HG02798 (cell line): Measurements from ENCODE around the gene LYRM9.
"Not testable (repeated sequence)": the region's sequence is repeated elsewhere in the genome, so short reads cannot be mapped to it uniquely, and the experiment has no call there.

Experiments
- ATAC-seq: cut with Tn5 transposase; IDR thresholded peaks from one replicate; pipeline ENCODE4 v1.9.1; 2021; ENCODE audit warnings: mild to moderate bottlenecking; ENCODE audit not compliant: unreplicated experiment, poor library complexity

Gene LYRM9

GRCh38 chr17:27846042-27846655, 47.0 kb downstream of the LYRM9 start:
- no peak for ATAC-seq

DNA sequence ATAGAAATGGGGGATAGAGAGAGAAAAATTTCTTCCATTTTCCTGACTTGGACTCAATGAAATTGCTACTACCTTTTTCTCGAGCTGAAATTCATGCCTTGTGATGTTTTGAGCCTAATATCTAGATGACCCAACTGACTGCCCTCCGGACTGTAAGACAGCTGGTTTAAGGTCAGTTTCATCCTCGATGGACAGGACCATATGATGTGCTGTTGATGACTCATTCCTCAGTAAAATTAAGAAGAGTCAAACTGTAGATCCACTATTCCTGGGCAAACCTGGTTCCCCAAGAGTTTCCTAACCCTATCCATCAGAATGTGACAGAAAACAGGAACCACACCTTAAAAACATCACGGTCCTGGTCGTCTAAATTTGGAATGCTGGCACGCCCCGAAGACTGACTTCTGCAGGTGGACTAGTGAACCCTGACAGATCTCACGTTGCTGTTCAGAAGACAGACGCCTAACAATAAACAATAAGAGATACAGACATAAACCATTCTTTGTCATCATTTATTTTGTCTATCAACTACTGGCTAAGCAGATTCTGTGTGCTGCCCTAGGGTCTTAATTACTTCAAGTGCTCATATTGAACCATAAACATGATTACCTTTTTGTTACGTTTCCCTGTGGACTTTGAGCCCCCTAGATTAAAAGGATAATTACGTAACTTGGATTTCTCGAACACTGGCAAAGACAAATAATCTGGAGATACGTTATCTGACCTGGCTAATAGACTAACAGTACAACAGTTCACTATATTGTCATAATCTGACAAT, 47.7 kb downstream of the LYRM9 start:
- ATAC-seq = no peak

- no peak for ATAC-seq
Observed at GRCh38 chr17:27840688-27841087, 52.5 kb downstream of the LYRM9 start.

DNA sequence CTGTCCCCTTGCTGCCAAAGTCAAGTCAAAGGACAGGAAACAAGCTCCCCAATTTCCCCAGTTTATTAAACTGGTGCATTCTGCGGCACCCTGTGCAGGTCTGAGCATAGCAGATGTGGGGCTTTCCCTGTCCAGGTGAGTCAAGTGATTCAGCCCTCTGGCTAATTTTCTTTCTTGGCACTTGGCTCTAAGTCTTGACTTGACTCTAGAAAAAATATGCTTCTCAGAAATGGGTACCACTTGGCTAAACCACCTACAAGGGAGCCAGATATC, 52.8 kb downstream of the LYRM9 start:
- ATAC-seq = not testable (repeated sequence)

GRCh38 chr17:27839571-27840405, 53.4 kb downstream of the LYRM9 start:
- not testable (repeated sequence) for ATAC-seq

DNA sequence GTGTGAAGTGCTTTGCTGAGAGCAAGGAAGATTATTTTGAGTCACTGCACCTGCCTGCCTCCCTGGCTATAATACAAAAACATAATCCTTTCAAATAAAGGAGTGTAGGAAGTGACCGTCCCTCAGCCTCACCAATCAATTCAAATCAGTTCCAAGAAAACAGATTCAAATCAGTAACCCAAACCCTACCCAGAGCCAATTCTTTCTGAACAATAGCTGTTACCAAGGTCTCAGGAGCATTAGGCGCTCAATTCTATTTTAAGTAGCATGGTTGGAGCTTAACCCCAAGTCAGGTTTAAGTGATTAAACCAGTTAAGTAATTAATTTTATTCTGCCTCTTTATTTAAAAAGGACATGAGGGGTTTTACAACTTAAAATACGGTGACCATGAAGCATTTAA, 54.6 kb downstream of the LYRM9 start:
- ATAC-seq = not testable (repeated sequence)

GRCh38 chr17:27837769-27838168, 55.4 kb downstream of the LYRM9 start:
- not testable (repeated sequence) for ATAC-seq

DNA sequence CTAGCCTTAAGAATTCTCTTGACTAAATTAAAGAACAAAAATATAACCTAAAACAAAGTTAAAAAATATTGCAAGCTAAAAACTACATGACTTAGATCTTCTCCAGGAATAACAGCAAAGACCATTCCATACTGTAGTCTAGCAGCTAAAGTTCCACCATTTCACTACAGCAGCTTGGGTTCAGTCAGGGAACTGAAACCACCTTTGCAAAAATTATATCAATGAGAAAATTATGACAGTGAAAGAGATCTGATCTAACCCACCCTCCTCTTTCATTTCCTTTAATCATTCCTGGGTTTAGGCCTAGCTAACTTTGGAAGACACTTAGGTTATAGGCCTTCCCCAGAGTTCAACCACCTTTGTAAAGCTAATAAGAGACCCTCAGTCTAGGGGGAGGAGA, 56.5 kb downstream of the LYRM9 start:
- ATAC-seq = no peak

DNA sequence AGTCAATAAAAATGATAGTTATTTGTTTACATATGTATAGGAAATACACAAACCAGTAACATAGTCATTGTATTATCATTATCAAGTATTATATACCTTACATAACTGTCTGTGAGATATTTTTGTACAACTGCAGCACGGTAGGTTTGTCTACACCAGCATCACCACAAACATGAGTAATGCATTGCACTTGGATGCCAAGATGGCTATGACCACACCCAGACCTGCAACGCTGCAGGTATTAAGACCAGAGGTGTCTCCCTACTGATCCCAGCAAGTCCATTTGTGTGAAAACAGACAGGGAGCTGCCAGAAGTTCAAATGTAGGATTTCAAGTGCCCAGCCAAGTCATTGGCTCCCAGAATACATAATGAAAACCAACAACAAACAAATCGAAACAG, 58.6 kb downstream of the LYRM9 start:
- ATAC-seq = no peak

DNA sequence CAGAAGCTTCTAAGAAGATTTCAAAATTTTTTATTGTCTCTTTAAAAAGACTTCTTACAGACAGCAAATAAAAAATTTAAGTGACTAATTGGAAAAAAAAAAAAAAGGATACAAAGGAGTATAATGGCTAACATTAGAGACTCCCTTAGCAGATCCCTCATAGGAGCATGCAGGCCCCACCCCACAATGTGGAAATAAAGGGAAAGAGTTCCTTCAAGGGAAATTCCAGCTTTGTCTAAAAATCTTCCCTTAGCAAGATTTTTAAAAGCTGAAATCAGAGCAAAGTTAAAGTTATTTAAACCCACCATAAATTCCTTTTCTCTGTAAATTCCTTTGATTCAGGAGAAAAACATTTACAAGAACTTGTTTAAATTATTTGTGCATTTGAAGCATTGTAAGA, 60.3 kb downstream of the LYRM9 start:
- ATAC-seq = no peak

DNA sequence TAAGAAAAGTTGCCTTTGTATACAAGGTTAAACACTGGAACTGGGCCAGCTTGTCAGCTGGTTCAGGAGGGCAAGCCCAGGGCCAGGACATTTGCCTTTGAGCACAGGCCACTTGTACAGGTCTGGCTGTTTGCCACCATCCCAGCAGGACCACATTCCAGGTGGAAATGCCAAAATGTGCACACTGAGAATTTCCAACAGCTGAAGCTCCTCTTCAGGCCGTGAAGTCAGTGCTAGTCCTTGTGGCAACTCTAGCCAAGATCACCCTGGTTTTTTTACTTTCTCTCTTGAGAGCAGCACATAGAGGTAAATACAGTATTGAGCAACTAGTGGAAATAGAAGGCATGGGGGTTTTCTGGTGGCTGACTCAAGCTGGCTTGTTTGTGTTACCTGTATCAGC, 63.3 kb downstream of the LYRM9 start:
- not testable (repeated sequence) for ATAC-seq

DNA sequence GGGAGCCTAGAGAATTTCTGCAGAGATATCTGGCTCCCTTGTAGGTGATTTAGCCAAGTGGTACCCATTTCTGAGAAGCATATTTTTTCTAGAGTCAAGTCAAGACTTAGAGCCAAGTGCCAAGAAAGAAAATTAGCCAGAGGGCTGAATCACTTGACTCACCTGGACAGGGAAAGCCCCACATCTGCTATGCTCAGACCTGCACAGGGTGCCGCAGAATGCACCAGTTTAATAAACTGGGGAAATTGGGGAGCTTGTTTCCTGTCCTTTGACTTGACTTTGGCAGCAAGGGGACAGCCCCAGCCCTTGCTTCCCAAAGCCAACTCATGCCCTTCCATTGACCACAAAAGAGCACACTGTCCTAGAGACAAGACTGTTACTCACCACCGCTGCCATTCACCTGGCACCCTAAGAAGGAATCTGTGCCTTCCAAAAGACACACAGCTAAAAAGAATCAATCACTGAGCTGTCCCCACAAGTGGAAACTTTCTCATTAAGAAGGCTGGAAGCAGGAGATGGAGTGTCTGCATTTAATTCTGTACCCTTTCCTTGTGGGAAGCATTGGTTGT, 63.9 kb downstream of the LYRM9 start:
- not testable (repeated sequence) for ATAC-seq
